Right atrium auricular region (tissue), 2 donors: ENCODE results near the gene LCK. TPM values are rescaled to one million over a fixed set of nuclear protein-coding genes. Genes with fewer than 3 reads are reported as not detected.

ENCODE experiments used
- DNase-seq: peaks from one replicate; pipeline ENCODE4 v3.0.0-alpha.2; 2019; ENCODE audit warnings: low spot score
- H3K27ac ChIP-seq, 2 donors: fragments of 200-600 bp; sonication (generic); 1 replicate in 1 of 2; 2 replicates in 1 of 2; pipeline ENCODE4 v1.5.1; 2016 to 2019
- H3K27me3 ChIP-seq, 2 donors: fragments of 200-600 bp; sonication (generic); one replicate each; pipeline versions ENCODE4 v1.5.1 to v1.6.0; 2017 to 2019
- H3K36me3 ChIP-seq: fragments of 200-600 bp; sonication (generic); one replicate; pipeline ENCODE4 v1.5.1; 2016
- H3K4me1 ChIP-seq, 2 donors: fragments of 200-600 bp; sonication (generic); one replicate each; pipeline versions ENCODE4 v1.5.1 to v1.6.0; 2017 to 2019
- H3K4me3 ChIP-seq, 2 donors: fragments of 200-600 bp; sonication (generic); 1 replicate in 1 of 2; 2 replicates in 1 of 2; pipeline ENCODE4 v1.5.1; 2017 to 2019; ENCODE audit warnings: mild to moderate bottlenecking in 1 of 2, moderate library complexity in 1 of 2
- H3K9me3 ChIP-seq, 2 donors: fragments of 200-600 bp; sonication (generic); one replicate each; pipeline ENCODE4 v1.5.1; 2019
- total RNA-seq, 2 donors: library from RNA; depleted of rRNA; stranded (reverse); fragments of >200 nt; gene quantifications; one replicate each; pipeline ENCODE4 v1.1.0, GENCODE V29; 2016
- TF ChIP-seq, protein P1 (sequence below), 2 donors: fragments of 200-600 bp; sonication (generic); IDR thresholded peaks; one replicate each; pipeline ENCODE4 v1.5.1; 2019; ENCODE audit warnings: antibody characterized with exemption in 2 of 2

Gene LCK
- total RNA-seq, 2 donors from 2014 or later = 0.74 to 0.98 TPM

- Histone ChIP-seq H3K4me1 (no peaks in the 10 kb centered on the region), H3K9me3 (no peaks in the 10 kb centered on the region), H3K27ac (no peak overlapping the region), H3K36me3 (peaks cover 43% of the 10 kb centered on the region), H3K27me3 (no peaks in the 10 kb centered on the region), H3K4me3 (no peak overlapping the region)
- no peak for DNase-seq
- TF ChIP-seq, protein P1, sequence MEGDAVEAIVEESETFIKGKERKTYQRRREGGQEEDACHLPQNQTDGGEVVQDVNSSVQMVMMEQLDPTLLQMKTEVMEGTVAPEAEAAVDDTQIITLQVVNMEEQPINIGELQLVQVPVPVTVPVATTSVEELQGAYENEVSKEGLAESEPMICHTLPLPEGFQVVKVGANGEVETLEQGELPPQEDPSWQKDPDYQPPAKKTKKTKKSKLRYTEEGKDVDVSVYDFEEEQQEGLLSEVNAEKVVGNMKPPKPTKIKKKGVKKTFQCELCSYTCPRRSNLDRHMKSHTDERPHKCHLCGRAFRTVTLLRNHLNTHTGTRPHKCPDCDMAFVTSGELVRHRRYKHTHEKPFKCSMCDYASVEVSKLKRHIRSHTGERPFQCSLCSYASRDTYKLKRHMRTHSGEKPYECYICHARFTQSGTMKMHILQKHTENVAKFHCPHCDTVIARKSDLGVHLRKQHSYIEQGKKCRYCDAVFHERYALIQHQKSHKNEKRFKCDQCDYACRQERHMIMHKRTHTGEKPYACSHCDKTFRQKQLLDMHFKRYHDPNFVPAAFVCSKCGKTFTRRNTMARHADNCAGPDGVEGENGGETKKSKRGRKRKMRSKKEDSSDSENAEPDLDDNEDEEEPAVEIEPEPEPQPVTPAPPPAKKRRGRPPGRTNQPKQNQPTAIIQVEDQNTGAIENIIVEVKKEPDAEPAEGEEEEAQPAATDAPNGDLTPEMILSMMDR (IDR thresholded peaks at IDR 0.05) = no peak
Measured at GRCh38 chr1:32232558-32233304, 18.3 kb upstream of the LCK start.

DNA sequence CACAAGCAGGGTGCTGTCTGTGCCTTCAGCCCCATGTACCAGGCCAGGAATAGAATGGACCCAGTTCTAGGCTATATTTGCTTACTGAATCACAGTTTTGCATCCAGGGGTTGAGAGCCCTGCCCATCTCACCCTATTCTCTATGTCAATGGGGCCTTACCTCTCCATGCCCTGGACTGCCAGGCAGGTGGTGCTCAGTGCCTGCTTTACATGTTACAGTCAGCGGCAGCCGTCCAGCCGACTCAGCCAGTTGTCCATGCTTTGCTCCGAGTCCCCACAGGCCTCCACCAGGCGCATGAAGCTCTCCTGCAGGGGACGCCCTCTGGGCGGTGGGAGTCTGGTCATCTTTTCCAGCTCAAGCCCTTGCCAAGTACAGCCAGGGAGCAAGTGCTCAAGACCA lies 16.3 kb upstream of the LCK start:
- Histone ChIP-seq H3K27me3 (no peaks in the 10 kb centered on the region), H3K36me3 (peaks cover 26% of the 10 kb centered on the region), H3K9me3 (no peaks in the 10 kb centered on the region), H3K4me3 (no peak overlapping the region), H3K4me1 (peaks cover 0 to 2% of the 10 kb centered on the region in 2 donors), H3K27ac (no peak overlapping the region)
- TF ChIP-seq, protein P1 (IDR thresholded peaks at IDR 0.05) = no peak
- DNase-seq = no peak

GRCh38 chr1:32239337-32239736 lies 11.7 kb upstream of the LCK start:
- Histone ChIP-seq H3K36me3 (no peaks in the 10 kb centered on the region), H3K9me3 (no peaks in the 10 kb centered on the region), H3K27me3 (no peaks in the 10 kb centered on the region), H3K4me1 (peaks cover 0 to 25% of the 10 kb centered on the region in 2 donors), H3K4me3 (no peak overlapping the region), H3K27ac (peak overlapping the region in 1 of 2 donors; percentile 88)
- TF ChIP-seq, protein P1 (IDR thresholded peaks at IDR 0.05) = no peak
- no peak for DNase-seq

DNA sequence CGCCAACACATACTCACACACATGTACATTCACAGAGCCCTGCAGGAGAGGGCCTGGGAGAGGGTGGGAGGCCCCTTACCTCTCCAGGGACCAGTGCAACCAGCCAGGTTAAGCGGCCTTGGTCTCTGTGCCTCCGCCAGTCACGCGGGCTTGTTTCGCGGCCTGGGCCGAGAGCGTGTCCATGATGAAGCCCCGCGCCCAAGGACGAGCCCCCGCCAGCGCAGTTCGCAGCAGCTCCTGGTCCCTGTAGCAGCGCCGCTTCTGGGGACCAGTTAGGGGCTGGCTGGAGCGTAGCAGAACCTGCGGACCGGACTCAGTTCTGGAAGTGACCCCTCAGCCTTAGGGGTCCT lies 11.3 kb upstream of the LCK start:
- H3K4me1 ChIP-seq = peaks cover 0 to 25% of the 10 kb centered on the region in 2 donors
- peak overlapping the region; percentile 61 to 70 for H3K4me3 ChIP-seq
- H3K36me3 ChIP-seq = no peaks in the 10 kb centered on the region
- no peak for DNase-seq
- no peaks in the 10 kb centered on the region for H3K9me3 ChIP-seq
- TF ChIP-seq, protein P1 (IDR thresholded peaks at IDR 0.05) = no peak
- H3K27ac ChIP-seq = peak overlapping the region; percentile 85 to 88
- no peaks in the 10 kb centered on the region for H3K27me3 ChIP-seq

GRCh38 chr1:32240140-32240951 lies 10.7 kb upstream of the LCK start:
- peak overlapping the region; percentile 85 to 88 for H3K27ac ChIP-seq
- TF ChIP-seq, protein P1 (IDR thresholded peaks at IDR 0.05) = peak in 1 of 2 donors; percentile 53
- H3K4me3 ChIP-seq = peak overlapping the region; percentile 61 to 70

More at GRCh38 chr1:32240140-32240951, 10.7 kb upstream of the LCK start:
- Histone ChIP-seq H3K27me3 (no peaks in the 10 kb centered on the region), H3K9me3 (no peaks in the 10 kb centered on the region), H3K4me1 (peaks cover 0 to 25% of the 10 kb centered on the region in 2 donors), H3K36me3 (no peaks in the 10 kb centered on the region)
- peak; percentile 79 for DNase-seq
